ENCODE data around the gene FARSB.
"Not testable (repeated sequence)": the region's sequence is repeated elsewhere in the genome, so short reads cannot be mapped to it uniquely, and the experiment has no call there.

FARSB gene

DNA sequence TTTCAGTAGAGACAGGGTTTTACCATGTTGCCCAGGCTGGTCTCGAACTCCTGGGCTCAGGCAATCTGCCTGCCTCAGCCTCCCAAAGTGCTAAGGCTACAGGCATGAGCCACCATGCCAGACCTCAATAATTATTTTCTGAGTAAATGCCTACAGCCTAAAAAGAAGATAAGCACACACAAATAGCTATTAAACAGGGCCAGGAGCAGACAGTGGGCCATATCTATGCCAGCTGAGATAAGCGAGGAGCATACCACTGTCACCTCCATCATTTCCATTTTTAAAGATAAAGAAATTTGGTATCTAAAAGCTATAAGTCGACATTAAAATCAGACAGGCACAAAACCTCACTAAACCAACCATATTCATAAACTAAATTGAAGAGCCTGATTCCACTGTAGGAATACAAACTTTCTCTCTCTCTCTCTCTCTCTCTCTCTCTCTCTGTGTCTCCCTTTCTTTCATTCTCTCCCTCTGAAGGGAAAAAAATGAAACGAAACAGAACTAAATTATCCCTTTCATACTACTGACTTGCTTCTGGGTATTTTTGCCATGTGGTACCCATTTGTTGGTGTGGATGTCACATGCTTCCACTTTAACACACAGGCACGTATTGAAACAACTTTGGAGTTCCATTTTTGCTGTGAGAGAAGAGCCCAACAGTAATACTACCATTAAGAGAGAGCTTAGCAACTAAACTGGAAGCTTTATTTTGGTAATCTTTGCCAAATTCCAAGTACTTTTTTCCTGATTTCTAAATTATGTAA is 51.0 kb downstream of the FARSB start:
- no peak for DNase-seq (ENCODE audit: low spot score)

DNA sequence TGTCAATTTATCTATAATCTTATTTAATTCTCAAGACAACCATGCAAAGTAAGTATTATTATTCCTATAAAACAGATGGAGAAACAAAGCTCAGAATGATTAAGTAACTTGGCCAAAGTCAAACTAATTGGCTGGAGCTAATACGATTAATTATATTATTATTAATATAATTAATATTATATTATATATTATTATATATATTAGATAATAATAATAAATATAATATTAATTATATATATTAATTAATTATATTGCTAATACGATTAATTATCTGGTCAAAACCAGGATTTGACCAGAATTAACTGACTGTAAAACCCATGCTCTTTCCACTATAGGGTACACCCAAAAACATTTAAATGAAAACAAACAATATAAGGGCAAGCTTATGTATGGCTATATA is 52.4 kb downstream of the FARSB start:
- no peak for DNase-seq (ENCODE audit: low spot score)

DNA sequence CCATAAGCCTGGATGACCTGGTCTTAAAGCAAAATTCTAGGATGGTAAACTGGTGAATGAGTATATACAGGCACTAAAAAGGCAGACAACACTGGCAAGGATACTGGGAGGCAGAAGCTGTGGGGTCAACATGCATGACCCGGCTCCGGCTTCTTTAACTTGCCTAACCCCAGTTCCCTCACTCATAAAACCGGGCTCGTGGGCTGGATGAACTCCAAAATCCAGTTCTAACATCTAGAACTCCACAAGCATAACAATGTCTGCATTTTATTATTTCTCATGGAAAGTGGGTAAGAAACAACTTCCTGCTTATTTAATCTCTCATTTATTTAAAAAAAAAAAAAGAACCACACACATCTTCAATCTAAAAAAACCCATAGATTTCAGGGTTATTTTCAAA is 57.3 kb downstream of the FARSB start:
- DNase-seq (ENCODE audit: low spot score) = no peak

DNA sequence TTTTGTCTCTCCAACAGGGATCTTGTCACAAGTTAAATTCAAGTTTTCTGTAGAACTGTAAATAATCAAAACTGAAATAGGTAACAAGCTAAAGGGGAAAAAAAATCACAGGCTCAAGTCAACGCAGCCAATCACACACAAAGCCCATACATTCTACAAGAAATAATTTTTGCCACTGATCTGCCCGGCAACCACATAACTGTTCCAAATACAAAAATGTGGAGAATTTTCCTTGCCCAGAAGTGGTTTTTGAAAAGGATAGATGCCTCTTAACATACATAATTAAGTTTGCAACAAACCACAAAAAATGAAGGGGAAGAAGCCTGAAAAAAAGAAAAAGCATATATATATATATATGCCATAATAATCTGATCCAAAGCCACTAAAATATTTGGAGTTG is 60.3 kb downstream of the FARSB start:
- no peak for DNase-seq (ENCODE audit: low spot score)

DNA sequence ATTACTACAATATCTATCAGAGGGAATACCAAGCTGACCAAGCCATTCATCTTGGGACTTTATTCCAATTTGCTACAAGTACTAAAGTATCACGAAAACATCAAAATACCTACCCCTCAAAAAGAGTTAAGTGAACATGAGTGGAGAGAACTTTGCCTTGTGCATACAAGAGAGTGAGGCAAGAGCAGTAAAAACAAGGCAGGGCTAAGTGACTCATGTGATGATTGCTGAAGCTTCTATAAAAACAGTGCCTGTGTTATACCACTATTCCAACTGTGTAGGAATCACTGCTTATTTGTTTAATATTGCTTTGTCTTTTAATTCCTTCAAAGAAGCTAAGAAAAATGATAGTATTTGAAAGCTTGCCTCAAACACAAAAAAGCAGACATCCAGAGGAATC is 61.2 kb downstream of the FARSB start:
- DNase-seq (ENCODE audit: low spot score) = no peak

GRCh38 chr2:222592176-222592575 is 63.7 kb downstream of the FARSB start:
- no peak for DNase-seq (ENCODE audit: low spot score)

GRCh38 chr2:222591661-222592060 is 64.2 kb downstream of the FARSB start:
- no peak for DNase-seq (ENCODE audit: low spot score)

GRCh38 chr2:222584589-222584988 is 71.3 kb downstream of the FARSB start:
- DNase-seq (ENCODE audit: low spot score) = not testable (repeated sequence)

DNA sequence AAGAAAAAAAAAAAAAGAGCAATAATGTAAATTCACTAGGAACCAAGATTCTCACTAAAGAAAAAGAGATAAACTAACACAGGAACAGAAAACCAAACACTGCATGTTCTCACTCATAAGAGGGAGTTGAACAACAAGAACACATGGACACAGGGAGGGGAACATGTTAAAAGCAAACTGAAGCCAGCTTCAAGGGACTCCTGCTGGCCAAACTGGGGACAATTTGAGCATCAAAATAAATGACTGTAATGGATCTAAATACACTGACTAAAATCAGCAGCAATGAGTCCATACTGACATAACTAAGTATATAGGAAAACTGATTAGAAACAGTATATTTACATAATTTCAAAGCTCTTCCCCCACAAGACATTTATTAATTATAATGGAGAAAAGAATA is 73.0 kb downstream of the FARSB start:
- no peak for DNase-seq (ENCODE audit: low spot score)

DNA sequence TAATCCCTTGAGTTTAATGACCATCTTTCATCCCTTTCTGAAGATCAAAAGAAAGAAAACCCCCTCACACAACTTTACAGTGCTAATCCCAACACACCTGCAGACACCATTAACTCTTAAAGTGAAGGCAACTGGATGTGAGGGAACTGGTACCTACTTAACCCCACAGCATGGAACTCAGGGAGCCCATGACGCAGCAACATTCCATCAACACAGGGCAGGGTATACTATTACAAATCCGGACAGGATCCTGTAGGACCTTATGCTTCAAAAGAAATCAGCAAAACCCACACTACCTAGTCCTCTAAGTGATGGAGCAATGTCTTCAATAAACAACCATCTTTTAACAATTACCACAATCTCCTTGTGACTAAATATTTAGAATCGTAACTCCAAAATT is 78.6 kb downstream of the FARSB start:
- DNase-seq (ENCODE audit: low spot score) = no peak

- no peak for DNase-seq (ENCODE audit: low spot score)
Observed at GRCh38 chr2:222576171-222577081, 79.5 kb downstream of the FARSB start.

DNA sequence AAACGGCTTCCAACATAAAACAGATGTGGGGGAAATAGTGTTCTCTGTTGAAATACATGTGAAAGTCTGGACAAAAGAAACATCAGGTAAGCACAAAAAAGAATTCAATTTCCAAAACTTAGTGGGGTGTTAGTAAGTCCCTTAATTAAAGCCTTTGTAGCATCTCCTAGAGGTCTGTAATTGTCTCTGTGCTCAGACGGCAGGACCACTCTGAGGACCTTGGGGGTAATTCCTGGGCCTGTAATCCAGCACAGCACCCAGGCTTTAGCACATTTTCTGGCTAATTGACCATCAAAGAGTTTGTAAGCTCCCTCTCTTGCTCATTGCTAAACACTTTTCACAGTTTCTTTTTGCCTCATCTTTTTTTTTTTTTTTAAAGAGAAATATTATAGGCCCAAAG is 80.3 kb downstream of the FARSB start:
- no peak for DNase-seq (ENCODE audit: low spot score)

- DNase-seq (ENCODE audit: low spot score) = no peak
Observed at GRCh38 chr2:222572751-222573174, 83.1 kb downstream of the FARSB start.

DNA sequence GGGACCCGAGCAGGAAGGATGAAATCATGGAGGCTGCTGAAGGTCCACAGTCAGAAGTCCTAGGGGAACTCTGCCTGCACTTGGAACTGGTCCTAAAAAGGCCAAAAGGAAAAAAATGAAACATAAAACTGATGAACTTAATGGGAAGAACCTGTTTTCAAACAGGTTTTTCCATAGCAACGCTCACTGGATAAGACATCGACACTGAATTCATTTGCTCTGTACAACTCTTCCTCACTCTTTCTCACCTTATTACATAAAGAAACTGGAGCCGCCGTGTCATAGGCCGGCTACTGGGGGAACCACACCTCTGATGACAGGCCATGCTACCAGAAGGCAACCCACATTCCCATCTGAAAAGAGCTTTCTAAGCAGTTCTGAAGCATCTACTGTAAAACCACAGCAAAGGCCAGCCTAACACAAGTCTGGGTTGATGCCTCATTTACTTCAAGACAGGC is 83.6 kb downstream of the FARSB start:
- DNase-seq (ENCODE audit: low spot score) = no peak

GRCh38 chr2:222569826-222570225 is 86.1 kb downstream of the FARSB start:
- DNase-seq (ENCODE audit: low spot score) = no peak

DNA sequence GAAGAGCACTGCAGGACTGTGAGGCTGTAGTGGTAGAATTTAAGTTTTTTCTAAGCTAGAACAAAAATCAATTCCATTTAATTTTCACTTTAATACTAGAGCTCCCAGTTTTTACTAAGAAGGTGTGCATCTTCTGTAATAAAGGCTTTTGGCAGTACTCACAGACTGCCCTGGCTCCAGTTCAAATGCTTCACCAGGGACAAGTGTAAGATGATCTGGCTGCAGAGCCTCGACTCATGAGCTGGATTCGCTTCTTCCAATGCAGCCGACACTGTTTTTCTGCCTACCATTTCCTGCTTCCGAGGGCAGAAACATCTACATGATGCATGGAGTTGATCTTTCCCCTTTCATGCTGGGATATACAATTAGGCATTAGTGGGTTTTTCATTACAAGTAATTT is 87.0 kb downstream of the FARSB start:
- no peak for DNase-seq (ENCODE audit: low spot score)

DNA sequence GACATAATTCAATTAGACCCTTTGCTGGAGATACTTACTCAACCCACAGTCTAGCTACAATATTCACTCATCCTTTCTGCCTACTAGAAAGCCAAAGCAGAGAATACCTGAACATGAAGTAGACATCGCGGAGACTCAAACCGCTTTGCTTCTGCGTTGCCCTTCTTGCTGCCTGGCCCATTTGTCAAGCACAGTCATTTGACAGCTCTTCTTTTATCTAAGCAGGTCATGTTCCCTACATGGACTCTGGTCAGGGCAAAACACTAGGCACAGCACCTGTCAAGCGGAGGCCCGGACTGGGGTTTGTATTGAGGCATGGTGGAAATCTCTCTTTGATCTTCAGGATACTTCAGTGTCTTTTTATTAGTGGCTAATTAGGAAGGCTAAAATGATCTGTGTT is 89.7 kb downstream of the FARSB start:
- no peak for DNase-seq (ENCODE audit: low spot score)

DNA sequence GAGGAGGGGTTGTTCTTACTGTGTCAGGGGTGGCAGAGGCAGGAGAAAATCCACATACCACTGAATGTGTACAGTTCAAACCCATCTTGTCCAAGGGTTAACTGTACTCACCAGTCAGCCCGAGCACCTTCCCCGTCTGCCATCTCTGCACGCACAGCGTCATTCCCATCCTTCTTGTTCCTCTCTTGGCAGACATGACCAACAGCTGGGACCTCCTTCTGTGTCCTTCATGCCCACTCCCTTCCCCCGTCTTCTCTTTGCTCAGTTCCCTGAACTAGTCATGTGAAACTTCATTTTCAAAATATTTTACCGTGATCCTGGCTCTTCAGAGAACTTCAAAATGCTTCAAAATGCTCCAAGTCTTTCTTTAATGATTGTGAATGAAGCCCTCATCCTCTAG is 92.0 kb downstream of the FARSB start:
- no peak for DNase-seq (ENCODE audit: low spot score)

- no peak for DNase-seq (ENCODE audit: low spot score)
Observed at GRCh38 chr2:222563106-222563718, 92.7 kb downstream of the FARSB start.

DNA sequence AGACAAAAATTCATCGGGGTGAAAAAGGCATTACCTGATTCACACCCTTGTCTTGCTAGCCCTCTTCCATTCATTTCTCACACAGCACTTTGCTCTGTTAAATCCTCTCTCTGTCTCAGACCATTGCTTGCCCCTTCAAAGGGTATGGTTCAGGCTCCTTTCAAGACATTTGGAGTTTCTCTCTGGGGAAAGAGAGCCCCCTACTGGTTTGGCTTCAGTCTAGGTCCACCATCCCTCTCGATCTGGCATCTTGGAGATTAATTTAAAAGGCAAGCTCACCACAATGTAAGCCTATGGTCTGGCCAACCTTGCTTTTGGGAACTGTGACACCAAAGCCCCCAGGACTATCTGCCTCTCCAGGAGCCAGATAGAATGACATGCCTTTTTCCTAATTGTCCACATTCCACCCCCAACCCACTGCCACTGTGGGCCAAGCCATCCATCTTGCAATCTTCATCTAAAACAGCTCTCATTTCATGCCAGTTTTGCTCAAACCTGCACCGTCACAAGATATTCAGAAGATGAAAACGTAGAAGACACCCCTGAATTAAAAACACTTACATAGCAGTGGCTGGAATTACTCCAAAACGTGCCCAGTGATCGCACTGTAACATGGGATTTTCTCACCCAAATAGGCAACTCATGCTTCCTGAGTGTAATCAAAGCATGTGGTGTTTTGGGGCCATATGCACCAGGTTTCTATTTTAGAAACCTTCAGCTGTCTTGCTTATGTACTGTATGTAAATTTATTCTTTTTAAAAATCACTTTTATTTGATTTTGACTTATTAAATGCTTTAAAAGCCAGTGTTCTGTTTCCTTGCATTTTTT is 93.9 kb downstream of the FARSB start:
- peak; percentile 52 for DNase-seq (ENCODE audit: low spot score)

GRCh38 chr2:222561151-222561550 is 94.7 kb downstream of the FARSB start:
- no peak for DNase-seq (ENCODE audit: low spot score)

- DNase-seq (ENCODE audit: low spot score) = no peak
Observed at GRCh38 chr2:222554517-222554916, 101.4 kb downstream of the FARSB start.
